Sciatic nerve (tissue), 2 donors: ENCODE data around the gene VGLL2. TPM values are rescaled to one million over a fixed set of nuclear protein-coding genes. Genes with fewer than 3 reads are reported as not detected.

Experiments
- ATAC-seq: fragments of 200-7000 bp; cut with Tn5 transposase; one replicate; pipeline ENCODE4 v1.9.1; 2020; ENCODE audit warnings: mild to moderate bottlenecking, moderate library complexity
- DNase-seq: peaks from one replicate; pipeline ENCODE4 v3.0.0-alpha.2; 2020; ENCODE audit warnings: low spot score
- intact Hi-C: fragments of 100-400 bp; cut with DNase I; formaldehyde crosslinking; loops from one replicate; pipeline ENCODE4 v1.14.2; 2022
- total RNA-seq: library from RNA; stranded (reverse); fragmentation: NEBNext Ultra II Directional; extraction: Animal tissue kit (Norgen Biotek cat#: 25700); gene quantifications from one replicate; pipeline ENCODE4 v1.2.1, GENCODE V29; 2021
- donor health status: DM: no; HTN: no; CAD: no.
- donor health status: DM: no; HTN: no; CAD: no.

The VGLL2 gene
- total RNA-seq, 1 donor from 2014 or later: not detected

GRCh38 chr6:117307655-117308054 is 42.3 kb downstream of the VGLL2 start:
- ATAC-seq: no peak
- intact Hi-C loops: no loop called here

GRCh38 chr6:117309069-117309468 is 43.7 kb downstream of the VGLL2 start:
- no peak for ATAC-seq
- intact Hi-C loops: no loop called here

More at GRCh38 chr6:117307655-117308054, 42.3 kb downstream of the VGLL2 start:
- no peak for DNase-seq

GRCh38 chr6:117309611-117310010 is 44.3 kb downstream of the VGLL2 start:
- intact Hi-C loops: no loop called here
- ATAC-seq (no peak), DNase-seq (no peak)

More at GRCh38 chr6:117309069-117309468, 43.7 kb downstream of the VGLL2 start:
- DNase-seq: no peak

- no peak for ATAC-seq
- no peak for DNase-seq
- intact Hi-C loops: no loop called here
Measured at GRCh38 chr6:117311310-117311709, 46.0 kb downstream of the VGLL2 start.

- ATAC-seq (no peak), DNase-seq (no peak)
- intact Hi-C loops: no loop called here
Measured at GRCh38 chr6:117311726-117312125, 46.4 kb downstream of the VGLL2 start.

- ATAC-seq (no peak), DNase-seq (no peak)
- intact Hi-C loops: no loop called here
Measured at GRCh38 chr6:117317261-117317660, 51.9 kb downstream of the VGLL2 start.

Other genes starting within 250 kb of the VGLL2 start
- 0.04 TPM for gene ROS1, start 160.4 kb downstream of the VGLL2 start, total RNA-seq
- 13.6 TPM for gene DCBLD1, start 217.1 kb downstream of the VGLL2 start, total RNA-seq